Uterus (tissue), 2 donors: ENCODE results near the gene ADD2.

Experiments used
- POLR2A ChIP-seq, 2 donors: fragments of 450-650 bp; IDR thresholded peaks; one replicate each; pipeline ENCODE4 v1.6.1; 2016; ENCODE audit warnings: antibody characterized with exemption in 2 of 2, mild to moderate bottlenecking in 1 of 2, moderate library complexity in 1 of 2
- TF ChIP-seq, protein P1 (sequence below), 4 experiments: fragments of 200-600 bp in 2 of 4; fragments of 450-650 bp in 2 of 4; sonication (generic) in 2 of 4; IDR thresholded peaks; one replicate each; pipeline ENCODE4 v1.5.1; 2016 to 2019; ENCODE audit warnings: antibody characterized with exemption in 4 of 4, mild to moderate bottlenecking in 2 of 4, moderate library complexity in 1 of 4

DNA sequence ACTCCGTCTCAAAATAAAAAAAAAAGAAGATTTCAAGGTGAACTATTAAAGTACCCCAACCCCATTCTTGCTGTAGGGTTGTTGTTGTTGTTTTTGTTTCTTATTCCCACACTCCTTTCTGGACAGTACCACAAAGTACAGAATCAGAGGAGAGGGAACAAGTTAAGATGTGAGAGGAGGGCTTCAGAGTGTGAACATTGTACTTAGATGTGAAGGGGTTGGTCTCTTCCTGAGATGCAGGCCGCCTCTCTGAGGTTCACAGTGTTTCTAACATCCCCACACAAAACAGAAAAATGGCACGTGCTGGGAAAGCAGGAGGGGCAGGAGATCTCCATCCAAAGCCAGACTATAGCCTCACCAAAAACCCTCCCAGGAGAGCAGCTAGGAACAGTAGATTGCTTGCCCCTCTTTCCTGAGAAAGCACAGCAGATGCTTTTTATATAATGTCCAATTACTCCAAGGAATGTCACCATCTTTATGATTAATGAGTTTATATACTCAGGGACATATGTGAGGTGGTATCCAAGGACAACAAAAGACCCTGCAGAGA, 22.6 kb downstream of the ADD2 start:
- TF ChIP-seq, protein P1, sequence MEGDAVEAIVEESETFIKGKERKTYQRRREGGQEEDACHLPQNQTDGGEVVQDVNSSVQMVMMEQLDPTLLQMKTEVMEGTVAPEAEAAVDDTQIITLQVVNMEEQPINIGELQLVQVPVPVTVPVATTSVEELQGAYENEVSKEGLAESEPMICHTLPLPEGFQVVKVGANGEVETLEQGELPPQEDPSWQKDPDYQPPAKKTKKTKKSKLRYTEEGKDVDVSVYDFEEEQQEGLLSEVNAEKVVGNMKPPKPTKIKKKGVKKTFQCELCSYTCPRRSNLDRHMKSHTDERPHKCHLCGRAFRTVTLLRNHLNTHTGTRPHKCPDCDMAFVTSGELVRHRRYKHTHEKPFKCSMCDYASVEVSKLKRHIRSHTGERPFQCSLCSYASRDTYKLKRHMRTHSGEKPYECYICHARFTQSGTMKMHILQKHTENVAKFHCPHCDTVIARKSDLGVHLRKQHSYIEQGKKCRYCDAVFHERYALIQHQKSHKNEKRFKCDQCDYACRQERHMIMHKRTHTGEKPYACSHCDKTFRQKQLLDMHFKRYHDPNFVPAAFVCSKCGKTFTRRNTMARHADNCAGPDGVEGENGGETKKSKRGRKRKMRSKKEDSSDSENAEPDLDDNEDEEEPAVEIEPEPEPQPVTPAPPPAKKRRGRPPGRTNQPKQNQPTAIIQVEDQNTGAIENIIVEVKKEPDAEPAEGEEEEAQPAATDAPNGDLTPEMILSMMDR (IDR thresholded peaks at IDR 0.05) = no peak
- TF ChIP-seq POLR2A (IDR thresholded peaks at IDR 0.05) = no peak
